Measurements from ENCODE around the gene TRAF3IP3.

DNA sequence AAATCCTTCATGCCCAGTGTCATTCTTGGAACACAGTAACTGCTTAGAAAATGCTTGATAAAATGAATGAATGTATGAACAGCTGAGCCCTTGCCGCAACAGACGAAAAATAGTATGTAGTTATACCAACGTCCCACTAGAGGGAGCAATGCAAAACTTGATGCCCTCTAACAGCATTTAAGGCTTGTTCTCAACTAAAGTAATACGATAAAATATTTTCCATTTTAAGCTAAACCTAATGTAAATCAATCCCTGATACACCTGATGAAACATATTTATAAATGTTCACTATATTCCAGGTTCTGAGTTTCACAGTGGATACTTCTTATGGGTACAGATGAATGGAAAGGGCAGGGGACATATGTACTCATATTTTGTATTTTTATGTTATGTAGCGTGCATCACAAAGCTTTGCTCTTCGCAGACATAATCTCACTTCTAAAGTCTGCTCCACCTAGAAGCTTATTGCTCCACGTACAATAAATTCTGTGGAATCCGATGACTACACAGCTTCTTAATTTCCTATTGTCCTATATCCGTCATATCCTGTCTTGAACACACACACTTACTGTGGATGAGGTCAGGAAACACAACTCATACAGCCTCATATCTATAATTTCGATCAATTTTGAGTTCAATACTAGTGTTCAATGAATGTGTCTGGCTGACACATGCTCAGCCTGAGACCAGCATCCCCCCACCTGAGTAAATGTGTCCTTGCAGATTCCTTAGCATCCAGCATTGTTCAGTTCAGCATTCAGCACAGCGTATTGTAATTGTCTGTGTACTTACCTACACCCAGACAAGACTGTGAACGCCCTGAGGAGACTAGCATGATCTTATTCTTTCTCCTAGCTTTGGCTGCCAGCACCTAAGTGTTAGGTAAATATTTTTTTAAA, 67.5 kb downstream of the TRAF3IP3 start:
- TF ChIP-seq FOXM1 (IDR thresholded peaks at IDR 0.05; ENCODE audit: borderline replicate concordance, low read depth): no peak
- TF ChIP-seq EP300 (IDR thresholded peaks at IDR 0.05; ENCODE audit: borderline replicate concordance): no peak
- TF ChIP-seq, protein P1, sequence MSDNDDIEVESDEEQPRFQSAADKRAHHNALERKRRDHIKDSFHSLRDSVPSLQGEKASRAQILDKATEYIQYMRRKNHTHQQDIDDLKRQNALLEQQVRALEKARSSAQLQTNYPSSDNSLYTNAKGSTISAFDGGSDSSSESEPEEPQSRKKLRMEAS (IDR thresholded peaks at IDR 0.05): no peak
- TF ChIP-seq CEBPB (IDR thresholded peaks at IDR 0.05): no peak
- TF ChIP-seq, protein P2, sequence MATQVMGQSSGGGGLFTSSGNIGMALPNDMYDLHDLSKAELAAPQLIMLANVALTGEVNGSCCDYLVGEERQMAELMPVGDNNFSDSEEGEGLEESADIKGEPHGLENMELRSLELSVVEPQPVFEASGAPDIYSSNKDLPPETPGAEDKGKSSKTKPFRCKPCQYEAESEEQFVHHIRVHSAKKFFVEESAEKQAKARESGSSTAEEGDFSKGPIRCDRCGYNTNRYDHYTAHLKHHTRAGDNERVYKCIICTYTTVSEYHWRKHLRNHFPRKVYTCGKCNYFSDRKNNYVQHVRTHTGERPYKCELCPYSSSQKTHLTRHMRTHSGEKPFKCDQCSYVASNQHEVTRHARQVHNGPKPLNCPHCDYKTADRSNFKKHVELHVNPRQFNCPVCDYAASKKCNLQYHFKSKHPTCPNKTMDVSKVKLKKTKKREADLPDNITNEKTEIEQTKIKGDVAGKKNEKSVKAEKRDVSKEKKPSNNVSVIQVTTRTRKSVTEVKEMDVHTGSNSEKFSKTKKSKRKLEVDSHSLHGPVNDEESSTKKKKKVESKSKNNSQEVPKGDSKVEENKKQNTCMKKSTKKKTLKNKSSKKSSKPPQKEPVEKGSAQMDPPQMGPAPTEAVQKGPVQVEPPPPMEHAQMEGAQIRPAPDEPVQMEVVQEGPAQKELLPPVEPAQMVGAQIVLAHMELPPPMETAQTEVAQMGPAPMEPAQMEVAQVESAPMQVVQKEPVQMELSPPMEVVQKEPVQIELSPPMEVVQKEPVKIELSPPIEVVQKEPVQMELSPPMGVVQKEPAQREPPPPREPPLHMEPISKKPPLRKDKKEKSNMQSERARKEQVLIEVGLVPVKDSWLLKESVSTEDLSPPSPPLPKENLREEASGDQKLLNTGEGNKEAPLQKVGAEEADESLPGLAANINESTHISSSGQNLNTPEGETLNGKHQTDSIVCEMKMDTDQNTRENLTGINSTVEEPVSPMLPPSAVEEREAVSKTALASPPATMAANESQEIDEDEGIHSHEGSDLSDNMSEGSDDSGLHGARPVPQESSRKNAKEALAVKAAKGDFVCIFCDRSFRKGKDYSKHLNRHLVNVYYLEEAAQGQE (IDR thresholded peaks at IDR 0.05; ENCODE audit: low read depth): no peak
- no peak for TF ChIP-seq YY1 (IDR thresholded peaks at IDR 0.05; ENCODE audit: low read depth)
